ENCODE data around the gene GAREM1.

Gene GAREM1

GRCh38 chr18:32440518-32440917 is 30.2 kb downstream of the GAREM1 start:
- no peaks in the 10 kb centered on the region for H3K4me1 ChIP-seq (ENCODE audit: insufficient read depth, low read length, severe bottlenecking)
- H3K79me2 ChIP-seq (ENCODE audit: insufficient read depth, low read length), result no peaks in the 10 kb centered on the region
- H3F3A ChIP-seq (ENCODE audit: insufficient read depth, low read length), result no peaks in the 10 kb centered on the region
- H3K9ac ChIP-seq (ENCODE audit: low read length), result no peak overlapping the region
- no peaks in the 10 kb centered on the region for H4K20me1 ChIP-seq (ENCODE audit: insufficient read depth, low read length)
- no peaks in the 10 kb centered on the region for H3K36me3 ChIP-seq (ENCODE audit: insufficient read depth, low read length)
- no peaks in the 10 kb centered on the region for H3K9me3 ChIP-seq (ENCODE audit: low read length)
- no peak overlapping the region for H2AFZ ChIP-seq (ENCODE audit: low read length)
- TF ChIP-seq CTCF (IDR thresholded peaks at IDR 0.05; ENCODE audit: low read length) (no peak), EZH2 (IDR thresholded peaks at IDR 0.05; ENCODE audit: borderline replicate concordance, low read length) (no peak)
- no peak overlapping the region for H3K27ac ChIP-seq (ENCODE audit: low read depth, low read length, poor library complexity, severe bottlenecking)
- H3K27me3 ChIP-seq (ENCODE audit: insufficient read depth, low read length), result no peaks in the 10 kb centered on the region
- H3K4me2 ChIP-seq (ENCODE audit: low read length), result no peak overlapping the region
- H3K4me3 ChIP-seq (ENCODE audit: low read depth, low read length, poor library complexity, severe bottlenecking), result no peak overlapping the region
- H3K9me2 ChIP-seq (ENCODE audit: low read depth, low read length), result no peaks in the 10 kb centered on the region

GRCh38 chr18:32439802-32440201 is 30.9 kb downstream of the GAREM1 start:
- no peaks in the 10 kb centered on the region for H3F3A ChIP-seq (ENCODE audit: insufficient read depth, low read length)
- no peaks in the 10 kb centered on the region for H3K9me3 ChIP-seq (ENCODE audit: low read length)
- H2AFZ ChIP-seq (ENCODE audit: low read length), result no peak overlapping the region
- H3K36me3 ChIP-seq (ENCODE audit: insufficient read depth, low read length), result no peaks in the 10 kb centered on the region
- H3K9ac ChIP-seq (ENCODE audit: low read length), result no peak overlapping the region
- H3K4me2 ChIP-seq (ENCODE audit: low read length), result no peak overlapping the region
- no peaks in the 10 kb centered on the region for H3K9me2 ChIP-seq (ENCODE audit: low read depth, low read length)
- no peaks in the 10 kb centered on the region for H3K79me2 ChIP-seq (ENCODE audit: insufficient read depth, low read length)
- TF ChIP-seq EZH2 (IDR thresholded peaks at IDR 0.05; ENCODE audit: borderline replicate concordance, low read length) (no peak), CTCF (IDR thresholded peaks at IDR 0.05; ENCODE audit: low read length) (peak; percentile 13; the same call in 1 of the 2 replicates)
- no peak overlapping the region for H3K4me3 ChIP-seq (ENCODE audit: low read depth, low read length, poor library complexity, severe bottlenecking)
- H3K4me1 ChIP-seq (ENCODE audit: insufficient read depth, low read length, severe bottlenecking), result no peaks in the 10 kb centered on the region
- no peak overlapping the region for H3K27ac ChIP-seq (ENCODE audit: low read depth, low read length, poor library complexity, severe bottlenecking)
- no peaks in the 10 kb centered on the region for H4K20me1 ChIP-seq (ENCODE audit: insufficient read depth, low read length)
- no peaks in the 10 kb centered on the region for H3K27me3 ChIP-seq (ENCODE audit: insufficient read depth, low read length)

GRCh38 chr18:32439241-32439640 is 31.4 kb downstream of the GAREM1 start:
- Histone ChIP-seq H4K20me1 (ENCODE audit: insufficient read depth, low read length) (no peaks in the 10 kb centered on the region), H3K9me2 (ENCODE audit: low read depth, low read length) (no peaks in the 10 kb centered on the region)
- no peak for TF ChIP-seq EZH2 (IDR thresholded peaks at IDR 0.05; ENCODE audit: borderline replicate concordance, low read length)
- TF ChIP-seq CTCF (IDR thresholded peaks at IDR 0.05; ENCODE audit: low read length), result no peak

More at GRCh38 chr18:32439241-32439640, 31.4 kb downstream of the GAREM1 start:
- no peaks in the 10 kb centered on the region for H3K79me2 ChIP-seq (ENCODE audit: insufficient read depth, low read length)
- H3K9ac ChIP-seq (ENCODE audit: low read length), result no peak overlapping the region
- H3K4me3 ChIP-seq (ENCODE audit: low read depth, low read length, poor library complexity, severe bottlenecking), result no peak overlapping the region
- H2AFZ ChIP-seq (ENCODE audit: low read length), result no peak overlapping the region
- no peaks in the 10 kb centered on the region for H3K4me1 ChIP-seq (ENCODE audit: insufficient read depth, low read length, severe bottlenecking)
- no peak overlapping the region for H3K27ac ChIP-seq (ENCODE audit: low read depth, low read length, poor library complexity, severe bottlenecking)
- H3K36me3 ChIP-seq (ENCODE audit: insufficient read depth, low read length), result no peaks in the 10 kb centered on the region
- H3K27me3 ChIP-seq (ENCODE audit: insufficient read depth, low read length), result no peaks in the 10 kb centered on the region
- no peak overlapping the region for H3K4me2 ChIP-seq (ENCODE audit: low read length)
- H3F3A ChIP-seq (ENCODE audit: insufficient read depth, low read length), result no peaks in the 10 kb centered on the region
- H3K9me3 ChIP-seq (ENCODE audit: low read length), result no peaks in the 10 kb centered on the region
